Fibroblast of lung (primary cell): ENCODE data around the gene XKR7.

Source experiments
- EZH2 ChIP-seq: IDR thresholded peaks from 2 replicates; pipeline ENCODE4 v1.5.1; 2012; ENCODE audit warnings: low read length, control low read depth, mild to moderate bottlenecking; ENCODE audit errors: missing control alignments
- TF ChIP-seq, protein P1 (sequence below), 2 donors: IDR thresholded peaks in 1 of 2; conservative IDR thresholded peaks in 1 of 2; 1 replicate in 1 of 2; 2 replicates in 1 of 2; pipeline ENCODE4 v1.5.1; 2011 to 2012; ENCODE audit warnings: low read length in 2 of 2, control low read depth in 1 of 2, inconsistent platforms in 1 of 2, low read depth in 1 of 2, mild to moderate bottlenecking in 1 of 2

DNA sequence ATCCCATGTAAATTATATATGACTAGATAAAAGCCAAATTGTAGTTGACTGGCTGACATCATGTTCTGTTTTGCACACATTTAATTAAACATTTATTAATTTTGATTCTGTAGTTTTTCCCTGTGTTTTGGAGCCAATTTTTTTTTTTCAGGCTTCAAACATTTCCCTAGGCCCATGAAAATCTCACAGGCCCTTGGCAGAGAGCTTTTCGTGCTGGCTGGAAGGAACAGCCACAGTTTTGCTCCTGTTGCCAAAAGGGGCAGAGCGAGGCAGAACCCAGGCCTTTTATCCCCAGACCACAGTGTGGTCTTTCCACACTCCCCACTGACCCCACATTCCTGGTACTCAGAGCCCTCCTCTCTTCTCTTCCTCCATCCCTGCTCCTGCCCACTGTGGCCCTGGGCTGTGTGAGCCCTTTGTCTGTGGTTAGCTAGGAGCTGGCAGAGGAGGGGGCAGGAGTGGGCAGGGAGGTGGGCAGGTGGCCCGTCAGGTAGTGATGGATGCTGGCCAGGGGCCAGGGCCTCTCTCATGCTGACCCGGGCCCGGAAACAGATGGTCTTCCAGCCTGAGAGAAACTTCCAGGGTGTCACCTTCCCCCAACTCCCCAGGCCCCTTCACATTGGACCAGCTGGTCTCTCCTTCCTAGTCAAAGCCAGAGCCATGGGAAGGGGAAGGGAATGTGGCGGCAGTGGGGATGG, 22.8 kb downstream of the XKR7 start:
- TF ChIP-seq, protein P1, sequence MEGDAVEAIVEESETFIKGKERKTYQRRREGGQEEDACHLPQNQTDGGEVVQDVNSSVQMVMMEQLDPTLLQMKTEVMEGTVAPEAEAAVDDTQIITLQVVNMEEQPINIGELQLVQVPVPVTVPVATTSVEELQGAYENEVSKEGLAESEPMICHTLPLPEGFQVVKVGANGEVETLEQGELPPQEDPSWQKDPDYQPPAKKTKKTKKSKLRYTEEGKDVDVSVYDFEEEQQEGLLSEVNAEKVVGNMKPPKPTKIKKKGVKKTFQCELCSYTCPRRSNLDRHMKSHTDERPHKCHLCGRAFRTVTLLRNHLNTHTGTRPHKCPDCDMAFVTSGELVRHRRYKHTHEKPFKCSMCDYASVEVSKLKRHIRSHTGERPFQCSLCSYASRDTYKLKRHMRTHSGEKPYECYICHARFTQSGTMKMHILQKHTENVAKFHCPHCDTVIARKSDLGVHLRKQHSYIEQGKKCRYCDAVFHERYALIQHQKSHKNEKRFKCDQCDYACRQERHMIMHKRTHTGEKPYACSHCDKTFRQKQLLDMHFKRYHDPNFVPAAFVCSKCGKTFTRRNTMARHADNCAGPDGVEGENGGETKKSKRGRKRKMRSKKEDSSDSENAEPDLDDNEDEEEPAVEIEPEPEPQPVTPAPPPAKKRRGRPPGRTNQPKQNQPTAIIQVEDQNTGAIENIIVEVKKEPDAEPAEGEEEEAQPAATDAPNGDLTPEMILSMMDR (conservative IDR thresholded peaks at IDR 0.05 in 1 of 2, IDR thresholded peaks at IDR 0.05 in 1 of 2; ENCODE audit: low read depth in 1 of 2, low read length in 2 of 2) = no peak
- TF ChIP-seq EZH2 = no peak
